GM12878 (cell line): Measurements from ENCODE around the gene C3orf20. TPM values are rescaled to one million over a fixed set of nuclear protein-coding genes. Genes with fewer than 3 reads are reported as not detected.

Source experiments
- ATAC-seq: fragments of 200-7000 bp; cut with Tn5 transposase; 3 replicates; pipeline ENCODE4 v1.9.1; 2020; ENCODE audit warnings: mild to moderate bottlenecking, moderate library complexity
- BruUV-seq: library from RNA; stranded (reverse); fragments of 400-500 nt; replicated peaks from 2 replicates; lab custom pipeline; 2021; lab: Mats Ljungman, UMichigan
- CTCF ChIA-PET: fragments of 300-600 bp; sonication (Branson Sonifier 250); formaldehyde crosslinking; extraction: SDS; loops from one replicate; lab custom pipeline; 2021; ENCODE audit warnings: inconsistent platforms; lab: Yijun Ruan, JAX
- POLR2A ChIA-PET: fragments of 350-600 bp; formaldehyde crosslinking; extraction: SDS; loops from one replicate; lab custom pipeline; 2021; ENCODE audit warnings: inconsistent platforms; lab: Charles Lee
- RAD21 ChIA-PET: fragments of 300-600 bp; sonication (Branson Sonifier 250); formaldehyde crosslinking; loops from one replicate; lab custom pipeline; 2023; ENCODE audit warnings: antibody characterized with exemption; ENCODE audit not compliant: unreplicated experiment; lab: Charles Lee
- SMC1A ChIA-PET: fragments of 300-600 bp; sonication (Branson Sonifier 250); formaldehyde crosslinking; loops from one replicate; lab custom pipeline; 2023; ENCODE audit not compliant: unreplicated experiment, uncharacterized antibody; lab: Charles Lee
- DNase-seq: peaks from one replicate; pipeline ENCODE4 v3.0.0-alpha.2; 2011; ENCODE audit warnings: low read depth, low spot score
- FAIRE-seq: peaks from 3 replicates; lab custom pipeline; 2011; peaks lifted over from hg19 to GRCh38; lab: Jason Lieb, UNC
- H2AFZ ChIP-seq: 2 replicates; pipeline ENCODE4 v1.6.0; 2011; ENCODE audit warnings: low read depth, low read length, control low read depth; ENCODE audit not compliant: control insufficient read depth
- H3K27ac ChIP-seq: 2 replicates; pipeline ENCODE4 v1.5.1; 2011; ENCODE audit warnings: control low read depth; ENCODE audit not compliant: control insufficient read depth, insufficient read depth
- H3K27me3 ChIP-seq, 2 experiments: replicated peaks in 1 of 2; 2 replicates each; pipeline versions ENCODE4 v1.6.0 to v1.6.1; 2011; ENCODE audit warnings: low read length in 1 of 2; ENCODE audit not compliant: control insufficient read depth in 2 of 2, insufficient read depth in 2 of 2
- H3K36me3 ChIP-seq, 2 experiments: 2 replicates each; pipeline ENCODE4 v1.5.1; 2011; ENCODE audit warnings: low read length in 1 of 2; ENCODE audit not compliant: control insufficient read depth in 2 of 2, insufficient read depth in 2 of 2
- H3K4me1 ChIP-seq: 2 replicates; pipeline ENCODE4 v1.6.1; 2011; ENCODE audit warnings: mild to moderate bottlenecking, low read length, moderate library complexity, mixed read lengths; ENCODE audit not compliant: control insufficient read depth, insufficient read depth
- H3K4me2 ChIP-seq: 2 replicates; pipeline ENCODE4 v1.6.0; 2011; ENCODE audit warnings: control low read depth; ENCODE audit not compliant: control insufficient read depth, insufficient read depth
- H3K4me3 ChIP-seq: fragments of 200-600 bp; sonication (generic); 2 replicates; pipeline ENCODE4 v1.5.1; 2016
- H3K79me2 ChIP-seq: 2 replicates; pipeline ENCODE4 v1.6.0; 2011; ENCODE audit warnings: low read length; ENCODE audit not compliant: control insufficient read depth, insufficient read depth
- H3K9ac ChIP-seq: 2 replicates; pipeline ENCODE4 v1.8.0; 2011; ENCODE audit warnings: low read length, control low read depth, mixed read lengths; ENCODE audit not compliant: control insufficient read depth, insufficient read depth
- H3K9me3 ChIP-seq: replicated peaks from 3 replicates; pipeline ENCODE4 v1.5.1; 2011; ENCODE audit warnings: mild to moderate bottlenecking, low read length; ENCODE audit not compliant: control insufficient read depth, insufficient read depth
- H4K20me1 ChIP-seq: 2 replicates; pipeline ENCODE4 v1.6.0; 2011; ENCODE audit not compliant: control insufficient read depth, insufficient read depth
- CBX5 ChIP-seq: sonication (generic); IDR thresholded peaks from 2 replicates; pipeline ENCODE4 v1.6.1; 2016; ENCODE audit warnings: low read depth, moderate library complexity, mild to moderate bottlenecking, inconsistent platforms
- E4F1 ChIP-seq: fragments of 450-650 bp; IDR thresholded peaks from 2 replicates; pipeline ENCODE4 v1.6.1; 2018; ENCODE audit warnings: borderline replicate concordance, mild to moderate bottlenecking; ENCODE audit not compliant: partially characterized antibody
- ETV6 ChIP-seq, 2 experiments: fragments of 450-650 bp in 1 of 2; IDR thresholded peaks in 1 of 2; conservative IDR thresholded peaks in 1 of 2; 2 replicates each; pipeline ENCODE4 v1.6.1; 2014; ENCODE audit warnings: antibody characterized with exemption in 1 of 2, borderline replicate concordance in 1 of 2, low read depth in 1 of 2, mild to moderate bottlenecking in 1 of 2, moderate library complexity in 1 of 2
- POLR2AphosphoS5 ChIP-seq: IDR thresholded peaks from 2 replicates; pipeline ENCODE4 v1.6.1; 2011; ENCODE audit warnings: mild to moderate bottlenecking, low read length, inconsistent platforms
- TBL1XR1 ChIP-seq: IDR thresholded peaks from 2 replicates; pipeline ENCODE4 v1.6.1; 2012; ENCODE audit warnings: low read depth, low read length, improper control_type of control experiment
- TCF12 ChIP-seq: IDR thresholded peaks from 2 replicates; pipeline ENCODE4 v1.6.1; 2011; ENCODE audit warnings: low read depth, mild to moderate bottlenecking, low read length
- WGBS: methylation state at CpG from one replicate; pipeline ENCODE4 v1.1.6; 2016; ENCODE audit warnings: low lambda C conversion rate; ENCODE audit not compliant: insufficient replicate concordance, insufficient coverage; ENCODE audit errors: missing lambda C conversion rate; 5-methylcytosine and 5-hydroxymethylcytosine counted together
- in situ Hi-C: fragments of 300-500 bp; cut with MboI; formaldehyde crosslinking; loops from 9 replicates; pipeline ENCODE4 v1.14.3; 2018; ENCODE audit warnings: mixed read lengths
- intact Hi-C: fragments of 100-400 bp; cut with micrococcal nuclease; formaldehyde crosslinking; loops from one replicate; pipeline ENCODE4 v1.14.2; 2022; ENCODE audit not compliant: unreplicated experiment
- polyA plus RNA-seq, 11 experiments: library from polyadenylated mRNA; depleted of rRNA in 4 of 11; unstranded in 6 of 11; stranded (reverse) in 5 of 11; fragments of >200 nt; fragmentation: Nextera tagmentation in 4 of 11; fragmentation: Illumina TruSeq in 1 of 11; extraction: Ambion mirVana in 4 of 11; extraction: Trizol in 1 of 11; gene quantifications; 1 replicate in 1 of 11; 2 replicates in 10 of 11; pipeline versions ENCODE4 v1.2.1 to v1.2.3, GENCODE V29; 2011 to 2016; ENCODE audit warnings: inconsistent platforms in 2 of 11, missing spikeins in 2 of 11, low read depth in 1 of 11
- total RNA-seq, 4 experiments: library from RNA; depleted of rRNA in 3 of 4; stranded (reverse); fragments of >200 nt in 3 of 4; fragmentation: Illumina TruSeq in 1 of 4; extraction: Trizol in 1 of 4; gene quantifications; 2 replicates each; pipeline versions ENCODE4 v1.2.1 to v1.2.3, GENCODE V29; 2013 to 2021

Gene C3orf20
- total and polyA plus RNA-seq, 10 of the 15 experiments (the other 5 are each of a cell fraction or from before 2014, with no cell fraction given) = 0.05 to 2.9 (median 1.0) TPM

DNA sequence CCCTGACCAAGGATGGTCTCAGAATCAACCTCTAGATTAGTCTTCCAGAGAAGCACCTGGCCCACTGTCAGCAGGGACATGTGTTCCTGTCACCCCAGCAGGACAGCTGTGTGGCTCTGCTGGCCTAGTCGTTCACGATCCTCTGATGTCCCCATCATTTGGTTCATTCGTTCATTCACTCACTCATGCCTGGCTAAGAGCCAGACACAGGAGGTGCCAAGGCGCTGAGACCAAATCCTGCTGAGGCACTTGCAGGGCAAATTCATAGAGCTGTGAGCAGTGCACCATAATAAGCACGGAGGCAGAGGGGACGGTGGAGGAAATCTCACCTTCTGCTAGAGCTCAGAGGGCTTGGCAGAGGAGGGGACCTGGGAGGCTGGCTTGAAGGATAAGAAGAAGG, 93.9 kb downstream of the C3orf20 start:
- in situ Hi-C loops (no loop called here), intact Hi-C loops (no loop called here)
- Histone ChIP-seq H3K4me1 (no peaks in the 10 kb centered on the region), H3K4me2 (no peak overlapping the region), H3K4me3 (no peak overlapping the region), H3K36me3 (no peaks in the 10 kb centered on the region), H4K20me1 (no peaks in the 10 kb centered on the region; the same call in 1 of the 2 replicates), H3K9ac (no peak overlapping the region), H3K79me2 (no peaks in the 10 kb centered on the region), H3K27ac (no peak overlapping the region), H3K9me3 (no peaks in the 10 kb centered on the region), H3K27me3 (no peaks in the 10 kb centered on the region), H2AFZ (no peak overlapping the region)
- WGBS = 48% methylated on average over 6 of the region's 6 CpGs
- no peak for FAIRE-seq
- SMC1A ChIA-PET = interaction anchor here (1.0 to 1.7 kb wide), 2 partner anchors 12 to 28 kb away, joined by 3 to 7 read pairs; no protein-coding TSS in a partner anchor
- CTCF ChIA-PET = interaction anchor here (0.9 to 1.5 kb wide), 2 partner anchors 12 to 133 kb away, joined by 3 read pairs; no protein-coding TSS in a partner anchor
- DNase-seq = no peak
- RAD21 ChIA-PET = interaction anchor here (1.2 kb wide), 1 partner anchor 12 kb away, joined by 6 read pairs; no protein-coding TSS in a partner anchor
- TF ChIP-seq ETV6 (conservative IDR thresholded peaks at IDR 0.05 in 1 of 2, IDR thresholded peaks at IDR 0.05 in 1 of 2; ENCODE audit: borderline replicate concordance in 1 of 2, low read depth in 1 of 2) = no peak
- TF ChIP-seq CBX5 = no peak
- TF ChIP-seq POLR2AphosphoS5 = no peak
- no TSS peak for BruUV-seq
- ATAC-seq = no peak
- POLR2A ChIA-PET = no interaction called here

GRCh38 chr3:14769544-14770325, 94.8 kb downstream of the C3orf20 start:
- ChIA-PET POLR2A (no interaction called here), CTCF (interaction anchor here (0.9 kb wide), 1 partner anchor 134 kb away, joined by 3 read pairs; no protein-coding TSS in a partner anchor)

More at GRCh38 chr3:14769544-14770325, 94.8 kb downstream of the C3orf20 start:
- Histone ChIP-seq H3K9me3 (no peaks in the 10 kb centered on the region), H3K4me2 (no peak overlapping the region), H3K79me2 (no peaks in the 10 kb centered on the region), H3K9ac (no peak overlapping the region), H3K4me3 (no peak overlapping the region), H2AFZ (no peak overlapping the region), H3K27me3 (no peaks in the 10 kb centered on the region), H4K20me1 (no peaks in the 10 kb centered on the region; the same call in 1 of the 2 replicates), H3K4me1 (no peaks in the 10 kb centered on the region), H3K27ac (no peak overlapping the region)
- no peak for FAIRE-seq
- intact Hi-C loops = no loop called here
- ATAC-seq = no peak
- RAD21 ChIA-PET = no interaction called here
- no TSS peak for BruUV-seq
- TF ChIP-seq TBL1XR1 = no peak
- TF ChIP-seq TCF12 = no peak
- no peak for TF ChIP-seq E4F1
- TF ChIP-seq, all 136 proteins: peak for 0
- 50% methylated on average over 11 of the region's 11 CpGs for WGBS
- SMC1A ChIA-PET = no interaction called here
- no peaks in the 10 kb centered on the region for H3K36me3 ChIP-seq
- DNase-seq = no peak
- in situ Hi-C loops = no loop called here
